AG04450 (cell line): ENCODE data around the gene OXLD1. TPM values are rescaled to one million over a fixed set of nuclear protein-coding genes. Genes with fewer than 3 reads are reported as not detected.
A peak's percentile ranks its signal among the peaks of the same experiment; 100 is the strongest.

Experiments
- CTCF ChIA-PET: fragments of 300-600, 350-600 bp; formaldehyde crosslinking; extraction: SDS; loops from one replicate; lab custom pipeline; 2022; ENCODE audit warnings: antibody characterized with exemption, inconsistent platforms; lab: Charles Lee
- POLR2A ChIA-PET: fragments of 350-600 bp; formaldehyde crosslinking; extraction: SDS; loops from one replicate; lab custom pipeline; 2021; ENCODE audit warnings: antibody characterized with exemption, inconsistent platforms; lab: Yijun Ruan, JAX
- DNase-seq: peaks from one replicate; pipeline ENCODE4 v3.0.0-alpha.2; 2011; ENCODE audit warnings: low read depth, low spot score
- H3K27ac ChIP-seq: one replicate; pipeline ENCODE4 v1.5.1; 2012; ENCODE audit warnings: low read depth, low read length, control low read depth
- H3K27me3 ChIP-seq: one replicate; pipeline ENCODE4 v1.6.0; 2012; ENCODE audit warnings: low read length; ENCODE audit not compliant: control insufficient read depth, insufficient read depth
- H3K4me3 ChIP-seq: 2 replicates; pipeline ENCODE4 v1.5.1; 2011; ENCODE audit warnings: mild to moderate bottlenecking, low read depth, low read length, control low read depth
- H3K9me3 ChIP-seq: 2 replicates; pipeline ENCODE4 v1.5.1; 2012; ENCODE audit warnings: low read length; ENCODE audit not compliant: control insufficient read depth, insufficient read depth
- polyA plus RNA-seq: library from polyadenylated mRNA; depleted of rRNA; stranded (reverse); fragments of >200 nt; gene quantifications from 2 replicates; pipeline ENCODE4 v1.2.3, GENCODE V29; 2011
- TF ChIP-seq, protein P1 (sequence below): IDR thresholded peaks from 2 replicates; pipeline ENCODE4 v1.5.1; 2011; ENCODE audit warnings: low read depth, low read length, control low read depth, inconsistent platforms

Gene OXLD1
- polyA plus RNA-seq, 1 experiment, result 13.4 TPM

GRCh38 chr17:81685108-81685507 is 18.7 kb upstream of the OXLD1 start:
- POLR2A ChIA-PET, result interaction anchor here (1.4 to 3.4 kb wide), 3 partner anchors 11 to 19 kb away, joined by 4 to 35 read pairs (median 6); partner anchors contain the start of genes CCDC137, MRPL12 and OXLD1

GRCh38 chr17:81684442-81684911 is 18.1 kb upstream of the OXLD1 start:
- CTCF ChIA-PET, result interaction anchor here (1.1 kb wide), 1 partner anchor 18 kb away, joined by 3 read pairs; no protein-coding TSS in a partner anchor
- POLR2A ChIA-PET, result interaction anchor here (0.6 to 3.4 kb wide), 9 partner anchors 11 to 182 kb away, joined by 3 to 35 read pairs (median 5); partner anchors contain the start of genes ACTG1, CCDC137, MRPL12 and NPLOC4
- DNase-seq, result no peak
- TF ChIP-seq, protein P1, sequence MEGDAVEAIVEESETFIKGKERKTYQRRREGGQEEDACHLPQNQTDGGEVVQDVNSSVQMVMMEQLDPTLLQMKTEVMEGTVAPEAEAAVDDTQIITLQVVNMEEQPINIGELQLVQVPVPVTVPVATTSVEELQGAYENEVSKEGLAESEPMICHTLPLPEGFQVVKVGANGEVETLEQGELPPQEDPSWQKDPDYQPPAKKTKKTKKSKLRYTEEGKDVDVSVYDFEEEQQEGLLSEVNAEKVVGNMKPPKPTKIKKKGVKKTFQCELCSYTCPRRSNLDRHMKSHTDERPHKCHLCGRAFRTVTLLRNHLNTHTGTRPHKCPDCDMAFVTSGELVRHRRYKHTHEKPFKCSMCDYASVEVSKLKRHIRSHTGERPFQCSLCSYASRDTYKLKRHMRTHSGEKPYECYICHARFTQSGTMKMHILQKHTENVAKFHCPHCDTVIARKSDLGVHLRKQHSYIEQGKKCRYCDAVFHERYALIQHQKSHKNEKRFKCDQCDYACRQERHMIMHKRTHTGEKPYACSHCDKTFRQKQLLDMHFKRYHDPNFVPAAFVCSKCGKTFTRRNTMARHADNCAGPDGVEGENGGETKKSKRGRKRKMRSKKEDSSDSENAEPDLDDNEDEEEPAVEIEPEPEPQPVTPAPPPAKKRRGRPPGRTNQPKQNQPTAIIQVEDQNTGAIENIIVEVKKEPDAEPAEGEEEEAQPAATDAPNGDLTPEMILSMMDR, result no peak
- Histone ChIP-seq H3K9me3 (no peaks in the 10 kb centered on the region; the same call in 1 of the 2 replicates), H3K27ac (peak overlapping the region; percentile 94), H3K27me3 (no peaks in the 10 kb centered on the region), H3K4me3 (peak overlapping the region; percentile 79)

More at GRCh38 chr17:81685108-81685507, 18.7 kb upstream of the OXLD1 start:
- Histone ChIP-seq H3K27ac (peak overlapping the region; percentile 94), H3K9me3 (no peaks in the 10 kb centered on the region; the same call in 1 of the 2 replicates), H3K4me3 (peak overlapping the region; percentile 79), H3K27me3 (no peaks in the 10 kb centered on the region)
- TF ChIP-seq, protein P1, result no peak
- peak; percentile 23 for DNase-seq
- CTCF ChIA-PET, result interaction anchor here (1.1 kb wide), 1 partner anchor 17 kb away, joined by 3 read pairs; no protein-coding TSS in a partner anchor

DNA sequence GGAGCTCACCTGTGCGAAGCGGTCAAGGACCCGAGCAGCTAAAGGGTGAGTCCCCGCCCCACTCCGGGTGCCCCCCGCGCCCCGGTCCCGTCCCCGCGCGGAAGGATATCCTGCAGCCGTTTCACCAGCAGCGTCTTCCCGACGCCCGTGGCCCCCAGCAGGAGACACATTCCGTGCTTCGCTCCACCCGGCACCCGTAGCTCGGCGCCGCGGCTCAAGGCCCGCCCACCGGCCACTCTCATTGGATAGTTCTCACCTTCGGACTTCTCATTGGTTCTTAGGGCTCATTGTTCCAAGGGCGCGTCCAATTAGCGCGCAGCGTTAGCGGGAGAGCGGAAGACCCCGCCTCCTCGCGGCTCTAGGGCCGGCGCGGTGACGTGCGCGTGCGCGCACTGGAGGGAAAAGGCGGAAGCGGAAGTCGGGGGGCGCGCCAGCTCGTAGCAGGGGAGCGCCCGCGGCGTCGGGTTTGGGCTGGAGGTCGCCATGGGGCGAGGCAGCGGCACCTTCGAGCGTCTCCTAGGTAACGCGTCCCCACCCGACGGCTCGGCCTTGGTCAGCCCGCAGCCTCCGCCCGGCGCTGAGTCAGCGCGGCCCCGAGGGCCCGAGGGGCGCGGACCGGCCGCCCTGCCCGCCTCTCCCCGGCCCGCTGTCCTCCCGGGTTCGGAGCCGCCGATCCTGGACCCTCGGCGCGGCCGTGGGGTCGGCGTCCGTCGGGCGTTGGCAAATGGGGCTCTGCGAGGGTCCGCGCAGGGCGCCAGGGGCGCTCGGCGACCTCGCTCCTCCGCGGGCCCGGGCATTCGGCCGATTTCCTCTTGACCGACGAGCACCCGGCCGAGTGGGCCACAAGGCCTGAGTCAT is 17.4 kb upstream of the OXLD1 start, which contains the start of the genes ARL16 and HGS:
ARL16 (minus strand) TSS at position 214 of the 858 bp plus-strand sequence; CDS start at position 170, 44 bp downstream.
HGS (plus strand) TSS at position 428 of the 858 bp plus-strand sequence; CDS start at position 484, 56 bp downstream.
- CTCF ChIA-PET, result interaction anchor here (0.6 to 1.2 kb wide), 2 partner anchors 83 to 599 kb away, joined by 3 read pairs; no protein-coding TSS in a partner anchor
- Histone ChIP-seq H3K27me3 (no peaks in the 10 kb centered on the region), H3K4me3 (peak within 1 kb of the TSS; percentile 92), H3K27ac (peak within 1 kb of the TSS; percentile 94), H3K9me3 (no peaks in the 10 kb centered on the region; the same call in 1 of the 2 replicates)
- TF ChIP-seq, protein P1, result no peak
- POLR2A ChIA-PET, result interaction anchor here (0.6 to 3.4 kb wide), 15 partner anchors 8 to 679 kb away, joined by 3 to 35 read pairs (median 3); partner anchors contain the start of genes ACTG1, CCDC137, MRPL12 and NPLOC4
- DNase-seq, result peak; percentile 99

- Histone ChIP-seq H3K9me3 (no peaks in the 10 kb centered on the region; the same call in 1 of the 2 replicates), H3K4me3 (peak overlapping the region; percentile 92), H3K27me3 (no peaks in the 10 kb centered on the region), H3K27ac (peak overlapping the region; percentile 65)
- ChIA-PET CTCF (interaction anchor here (1.2 kb wide), 1 partner anchor 82 kb away, joined by 3 read pairs; no protein-coding TSS in a partner anchor), POLR2A (interaction anchor here (0.6 to 3.4 kb wide), 12 partner anchors 9 to 678 kb away, joined by 3 to 35 read pairs (median 3); partner anchors contain the start of genes CCDC137, MRPL12, NPLOC4 and OXLD1)
- no peak for DNase-seq
- TF ChIP-seq, protein P1, result no peak
Observed at GRCh38 chr17:81683208-81683583, 16.8 kb upstream of the OXLD1 start.
